AML-193 (cell line): Measurements from ENCODE around the gene KIAA0586.
"Not testable (repeated sequence)": the region's sequence is repeated elsewhere in the genome, so short reads cannot be mapped to it uniquely, and the experiment has no call there.

Source experiments
- DNase-seq, 2 experiments: peaks; one replicate each; lab custom pipeline; 2025; lab: John Stamatoyannopoulos, UW

The KIAA0586 gene

DNA sequence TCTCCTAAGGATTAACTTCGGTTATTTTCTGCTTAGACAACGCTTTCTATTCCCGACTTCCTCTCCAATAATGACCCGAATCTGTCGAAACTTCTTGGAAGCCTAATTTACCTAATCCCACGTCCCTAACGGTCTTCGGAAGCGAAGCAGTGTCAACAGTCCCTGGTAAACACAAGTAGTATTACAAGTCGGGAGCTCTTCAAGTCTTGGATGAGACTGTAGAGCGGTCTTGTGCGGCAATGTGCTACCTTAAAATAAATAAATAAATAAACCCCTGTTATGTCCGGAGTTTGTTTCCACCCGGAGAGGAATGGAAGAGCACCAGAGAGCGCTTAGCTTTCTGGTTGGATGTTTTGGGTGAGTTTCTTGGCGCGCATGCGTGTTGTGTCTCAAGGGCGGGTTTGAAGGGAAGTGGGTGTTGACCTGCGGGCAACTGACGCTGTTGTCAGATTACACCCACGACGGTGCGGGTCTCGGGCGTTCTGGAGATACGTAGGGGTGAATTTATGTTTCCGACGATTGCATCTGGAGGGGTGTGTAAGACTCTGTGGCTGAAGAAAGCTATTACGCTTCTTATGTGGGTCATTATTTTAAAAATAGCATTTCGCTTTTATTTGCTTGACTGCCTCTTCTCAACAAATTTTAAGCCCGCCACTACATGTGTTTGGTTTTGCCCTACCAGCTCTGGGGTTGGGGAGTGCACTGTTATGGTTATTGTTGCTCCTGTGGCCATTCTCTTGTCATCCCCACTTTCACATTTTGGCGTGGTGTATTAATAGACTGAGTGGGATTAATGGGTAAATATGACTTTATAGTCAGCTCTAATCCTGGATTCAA is at the start of gene KIAA0586, which contains the start of gene TIMM9:
Gene KIAA0586, plus strand, starts transcription at position 439 of the 837 bp plus-strand sequence. CDS start 546 bp downstream, outside the sequence.
Gene TIMM9, minus strand, starts transcription at position 251 of the 837 bp plus-strand sequence. CDS start 15,586 bp downstream, outside the sequence.
- peak; percentile 93 to 95 for DNase-seq

DNA sequence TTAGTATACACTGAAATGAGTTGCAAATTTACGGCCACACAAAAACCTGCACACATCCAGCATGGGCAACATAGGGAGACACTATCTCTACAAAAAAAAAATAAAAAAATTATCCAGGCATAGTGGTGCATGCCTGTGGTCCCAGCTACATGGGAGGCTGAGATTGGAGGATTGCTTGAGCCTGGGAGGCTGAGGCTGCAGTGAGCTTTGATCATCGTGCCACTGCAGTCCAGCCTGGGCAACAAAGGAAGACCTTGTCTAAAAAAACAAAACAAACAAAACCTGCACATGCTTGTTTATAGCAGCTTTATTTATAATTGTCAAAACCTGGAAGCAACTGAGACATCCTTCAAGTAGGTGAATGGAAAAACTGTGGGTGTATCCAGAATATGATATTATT is 36.7 kb upstream of the KIAA0586 start:
- DNase-seq = no peak

DNA sequence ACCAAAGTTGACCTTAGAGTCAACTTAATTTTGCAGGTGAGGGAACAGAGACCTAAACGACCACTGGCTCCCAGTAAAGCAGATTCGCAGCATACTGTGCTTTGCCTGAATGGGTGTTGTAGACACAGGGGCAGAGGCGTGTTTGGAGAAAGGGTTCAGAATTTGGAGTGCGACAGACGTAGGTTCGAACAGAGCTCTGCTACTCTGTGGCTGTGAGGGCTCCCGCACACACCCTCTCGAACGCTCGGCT is 32.0 kb upstream of the KIAA0586 start:
- no peak for DNase-seq

DNA sequence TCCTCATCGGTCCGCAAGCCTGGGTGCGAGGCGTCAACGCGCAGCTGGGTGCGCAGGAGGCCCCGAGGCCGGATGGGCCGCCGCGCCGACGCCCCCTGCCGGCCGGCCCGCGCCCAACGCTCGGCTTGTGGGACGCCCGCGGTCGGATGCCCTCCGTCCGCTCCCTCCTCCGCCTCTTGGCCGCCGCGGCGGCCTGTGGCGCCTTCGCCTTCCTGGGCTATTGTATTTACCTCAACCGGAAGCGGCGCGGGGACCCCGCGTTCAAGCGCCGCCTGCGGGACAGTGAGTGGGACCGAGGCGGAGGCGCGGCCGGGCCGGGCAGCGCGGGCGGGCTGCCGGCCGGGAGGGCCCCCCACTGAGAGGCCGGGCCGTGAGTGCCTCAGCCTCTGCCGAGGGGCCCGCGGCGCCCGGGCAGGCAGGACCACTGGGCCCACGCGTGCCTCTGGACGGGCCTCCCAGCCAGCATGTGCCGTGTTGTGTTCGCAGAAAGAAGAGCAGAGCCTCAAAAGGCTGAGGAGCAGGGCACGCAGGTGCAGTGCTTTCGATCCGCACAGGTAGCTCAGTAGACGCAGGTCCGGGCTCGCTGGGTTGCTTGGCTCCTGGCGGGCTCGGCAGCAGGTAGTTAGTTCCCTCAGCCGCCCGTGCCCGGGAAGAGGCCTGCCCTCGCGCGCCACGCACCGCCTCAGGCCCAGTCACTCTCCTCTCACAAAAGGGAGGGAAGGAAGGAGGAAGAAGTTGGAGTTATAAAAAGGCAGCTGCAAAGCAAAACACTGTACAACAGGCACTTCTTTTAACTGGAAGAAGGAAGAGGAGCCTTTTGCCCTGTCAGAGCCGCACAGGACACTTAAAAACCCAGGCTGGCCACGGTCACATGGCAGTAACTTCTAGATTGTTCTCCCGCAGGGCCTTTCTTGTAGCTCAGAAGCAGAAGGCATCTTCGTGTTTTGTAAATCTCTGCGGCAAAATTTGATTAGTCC is 31.4 kb upstream of the KIAA0586 start, which contains the start of gene TOMM20L:
Gene TOMM20L, plus strand, starts transcription at position 119 of the 977 bp plus-strand sequence. Its CDS starts 28 bp downstream, at position 147.
- peak; percentile 66 to 68 for DNase-seq

DNA sequence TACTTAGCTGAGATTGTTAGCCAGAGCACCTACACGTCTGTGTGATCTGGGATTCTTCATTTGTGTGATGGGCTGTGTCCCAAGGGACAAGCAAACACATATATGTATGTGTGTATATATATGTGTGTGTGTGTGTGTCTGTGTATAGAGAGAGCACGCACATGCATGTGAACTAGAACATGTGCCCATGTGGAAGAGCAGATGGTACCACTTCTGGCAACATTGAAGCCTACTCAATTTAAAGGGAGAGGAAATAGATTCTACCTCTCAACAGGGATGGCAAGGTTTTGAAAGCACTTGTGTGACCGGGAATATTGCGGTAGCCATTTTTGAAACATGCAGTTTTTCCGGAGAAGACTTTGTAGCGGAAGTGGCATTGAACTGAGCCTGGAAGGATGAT is 30.4 kb upstream of the KIAA0586 start:
- DNase-seq = no peak

DNA sequence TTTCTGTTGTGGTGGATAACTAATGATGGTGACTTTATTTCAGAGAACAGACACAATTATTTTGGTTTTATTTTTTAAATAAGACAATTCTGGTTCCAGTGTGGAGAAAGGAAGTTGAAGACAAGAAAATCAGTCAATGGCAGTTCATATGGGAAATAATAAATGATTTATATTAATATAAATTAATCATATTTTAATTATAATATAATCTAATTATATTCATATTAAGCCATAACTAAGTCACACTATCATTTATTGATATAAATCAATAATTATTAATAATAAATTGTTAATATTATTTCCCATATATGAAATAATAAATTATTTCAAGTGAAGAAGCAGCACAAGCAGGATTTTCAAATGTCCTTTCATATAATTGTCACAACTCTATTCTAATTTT is 29.0 kb upstream of the KIAA0586 start:
- DNase-seq = no peak

- DNase-seq = no peak
These were observed 28.6 kb upstream of the KIAA0586 start for GRCh38 chr14:58398895-58399294.

- DNase-seq = no peak
These were observed 25.9 kb upstream of the KIAA0586 start for GRCh38 chr14:58401587-58401986.

DNA sequence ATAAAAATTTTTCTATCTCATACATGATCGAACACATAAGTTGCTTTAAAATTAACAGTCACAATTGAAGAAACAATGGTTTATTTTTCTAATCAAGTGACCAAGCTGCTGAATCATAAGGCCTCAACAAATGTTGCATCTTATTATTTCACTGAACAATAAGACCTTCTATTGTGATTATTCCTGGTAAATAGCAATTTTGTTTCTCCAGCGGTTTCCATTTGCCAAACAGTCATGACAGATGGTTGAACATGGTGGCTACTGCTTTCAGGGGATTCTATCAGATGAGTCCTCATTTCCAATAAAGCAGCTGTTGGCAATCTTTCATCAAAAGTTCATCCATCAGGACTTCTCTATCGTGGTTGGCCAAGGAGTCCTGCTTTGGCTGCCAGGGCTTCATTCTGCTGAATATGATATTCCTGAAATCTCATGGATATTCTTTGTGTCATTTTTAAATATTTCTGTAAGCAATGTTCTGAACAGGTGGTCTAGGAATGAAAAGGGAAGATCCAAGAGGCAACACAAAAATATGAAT is 18.8 kb upstream of the KIAA0586 start:
- DNase-seq = no peak

GRCh38 chr14:58414845-58415244 is 12.7 kb upstream of the KIAA0586 start:
- no peak for DNase-seq

- no peak for DNase-seq
These were observed 11.6 kb upstream of the KIAA0586 start for GRCh38 chr14:58415636-58416547.

GRCh38 chr14:58416934-58417333 is 10.6 kb upstream of the KIAA0586 start:
- DNase-seq = not testable (repeated sequence)

DNA sequence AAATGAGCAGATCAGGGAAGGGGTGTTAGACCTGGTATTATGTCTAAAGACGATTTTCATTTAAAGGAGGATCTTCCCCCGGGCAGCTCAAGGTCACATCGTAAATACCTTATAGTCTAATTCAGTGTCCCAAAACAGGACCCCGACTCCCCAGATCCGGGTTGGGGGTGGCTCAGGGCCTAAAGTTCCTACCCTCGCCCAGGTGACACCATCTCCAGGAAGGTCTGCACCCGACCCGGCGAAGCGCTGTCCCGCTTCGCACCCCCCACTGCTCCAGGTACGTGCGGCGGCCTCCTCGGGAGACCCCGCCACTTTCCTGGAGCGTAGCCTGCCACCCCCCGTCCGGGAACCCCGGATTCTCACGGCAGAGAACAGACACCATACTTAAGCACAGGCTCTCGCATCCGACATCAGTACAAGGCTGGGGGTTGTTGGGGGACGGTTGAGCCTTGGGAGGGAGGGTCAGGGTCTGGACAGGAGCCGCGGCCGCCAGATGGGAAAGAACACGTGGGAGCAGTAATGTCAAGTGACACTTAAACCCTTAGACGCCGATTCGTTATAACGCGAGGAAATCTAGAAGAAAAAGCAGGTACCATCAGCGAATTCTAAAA is 744 bp upstream of the KIAA0586 start:
- peak; percentile 45 to 75 for DNase-seq

GRCh38 chr14:58428118-58428683 is 682 bp downstream of the KIAA0586 start:
- DNase-seq = peak; percentile 35 to 41

- no peak for DNase-seq
These were observed 2.6 kb downstream of the KIAA0586 start for GRCh38 chr14:58430156-58430555.

DNA sequence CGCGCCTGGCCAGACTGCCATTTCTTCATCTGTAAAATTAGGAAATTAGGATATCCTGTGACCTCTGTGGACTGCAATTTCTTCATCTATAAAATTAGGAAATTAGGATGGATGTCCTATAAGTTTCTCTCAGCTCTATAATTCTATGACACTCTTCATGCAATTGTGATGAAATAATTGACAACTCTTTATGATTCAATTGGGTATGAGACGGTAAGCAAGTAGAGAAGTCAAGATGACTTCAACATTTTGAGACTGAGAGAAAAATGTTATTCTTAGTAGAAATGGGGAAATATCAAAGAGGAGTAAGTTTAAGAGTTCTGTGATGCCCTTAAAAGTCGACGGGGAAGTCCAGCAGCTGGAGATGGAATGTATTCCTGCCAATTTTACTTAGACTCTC is 12.0 kb downstream of the KIAA0586 start:
- no peak for DNase-seq

DNA sequence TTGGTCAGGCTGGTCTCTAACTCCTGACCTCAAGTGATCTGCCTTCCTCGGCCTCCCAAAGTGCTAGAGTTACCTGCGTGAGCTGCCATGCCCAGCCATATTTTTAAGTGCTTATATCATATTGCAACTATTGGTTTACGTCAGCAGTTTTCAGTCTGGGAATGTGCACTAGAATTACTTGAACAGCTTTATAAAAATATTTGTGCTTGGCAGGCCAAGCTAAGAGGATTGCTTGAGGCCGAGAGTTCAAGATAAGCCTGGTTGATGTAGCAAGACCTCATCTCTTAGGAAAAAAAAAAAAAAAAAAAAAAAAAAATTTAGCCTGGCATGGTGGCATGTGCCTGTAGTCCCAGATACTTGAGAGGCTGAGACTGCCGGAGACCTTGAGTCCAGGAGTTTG is 17.1 kb downstream of the KIAA0586 start:
- no peak for DNase-seq

- no peak for DNase-seq
These were observed 28.2 kb downstream of the KIAA0586 start for GRCh38 chr14:58455593-58456265.

DNA sequence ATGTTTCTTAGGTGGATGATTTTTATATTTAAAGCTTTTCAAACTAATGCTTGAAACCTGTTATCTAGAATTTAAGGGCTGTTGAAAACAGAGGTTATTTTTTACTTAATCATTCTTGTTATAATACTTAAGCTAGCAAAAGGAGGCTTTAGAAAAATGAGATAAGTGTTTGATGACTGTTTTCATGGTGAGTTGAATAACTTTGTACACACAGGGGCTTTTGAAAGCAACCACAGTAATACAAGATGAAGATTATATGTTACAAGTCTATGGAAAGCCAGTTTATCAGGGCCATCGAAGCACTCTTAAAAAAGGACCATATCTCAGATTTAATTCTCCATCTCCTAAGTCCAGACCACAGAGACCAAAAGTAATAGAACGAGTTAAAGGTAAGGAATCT is 33.3 kb downstream of the KIAA0586 start:
- no peak for DNase-seq

- DNase-seq = no peak
These were observed 35.6 kb downstream of the KIAA0586 start for GRCh38 chr14:58463147-58463546.
